T-helper 17 cell (primary cell): ENCODE results near the gene ARID1A. TPM values are rescaled to one million over a fixed set of nuclear protein-coding genes. Genes with fewer than 3 reads are reported as not detected.

ENCODE experiments used
- ATAC-seq: fragments of 150-1000 bp; cut with Tn5 transposase; 2 replicates; pipeline ENCODE4 v1.10.0; 2021; ENCODE audit warnings: mild to moderate bottlenecking, moderate library complexity
- DNase-seq, 3 donors: peaks; one replicate each; pipeline versions ENCODE4 v3.0.0 to v3.0.0-alpha.2; 2020 to 2021
- H3K9me3 ChIP-seq: one replicate; pipeline ENCODE4 v1.7.0; 2013; ENCODE audit warnings: low read length, mild to moderate bottlenecking; ENCODE audit not compliant: control insufficient read depth, poor library complexity, severe bottlenecking
- H3K27ac Mint-ChIP-seq: one replicate; pipeline ENCODE4 v1.8.0; 2022; ENCODE audit warnings: mild to moderate bottlenecking, moderate library complexity, mixed read lengths
- H3K27me3 Mint-ChIP-seq: one replicate; pipeline ENCODE4 v1.8.0; 2022; ENCODE audit warnings: mixed read lengths
- H3K36me3 Mint-ChIP-seq: one replicate; pipeline ENCODE4 v1.8.0; 2022; ENCODE audit warnings: low read depth, mixed read lengths
- H3K4me1 Mint-ChIP-seq: one replicate; pipeline ENCODE4 v1.8.0; 2022; ENCODE audit warnings: mild to moderate bottlenecking, mixed read lengths
- H3K4me3 Mint-ChIP-seq: one replicate; pipeline ENCODE4 v1.8.0; 2022; ENCODE audit warnings: mild to moderate bottlenecking, moderate library complexity, mixed read lengths
- total RNA-seq, 4 donors: library from RNA in 2 of 4; stranded (reverse) in 2 of 4; gene quantifications; one replicate each; pipeline ENCODE4 v1.2.3 and lab custom pipeline; 2022 to 2026

The ARID1A gene
- total RNA-seq, 2 donors from 2014 or later, result 134 to 136 TPM

DNA sequence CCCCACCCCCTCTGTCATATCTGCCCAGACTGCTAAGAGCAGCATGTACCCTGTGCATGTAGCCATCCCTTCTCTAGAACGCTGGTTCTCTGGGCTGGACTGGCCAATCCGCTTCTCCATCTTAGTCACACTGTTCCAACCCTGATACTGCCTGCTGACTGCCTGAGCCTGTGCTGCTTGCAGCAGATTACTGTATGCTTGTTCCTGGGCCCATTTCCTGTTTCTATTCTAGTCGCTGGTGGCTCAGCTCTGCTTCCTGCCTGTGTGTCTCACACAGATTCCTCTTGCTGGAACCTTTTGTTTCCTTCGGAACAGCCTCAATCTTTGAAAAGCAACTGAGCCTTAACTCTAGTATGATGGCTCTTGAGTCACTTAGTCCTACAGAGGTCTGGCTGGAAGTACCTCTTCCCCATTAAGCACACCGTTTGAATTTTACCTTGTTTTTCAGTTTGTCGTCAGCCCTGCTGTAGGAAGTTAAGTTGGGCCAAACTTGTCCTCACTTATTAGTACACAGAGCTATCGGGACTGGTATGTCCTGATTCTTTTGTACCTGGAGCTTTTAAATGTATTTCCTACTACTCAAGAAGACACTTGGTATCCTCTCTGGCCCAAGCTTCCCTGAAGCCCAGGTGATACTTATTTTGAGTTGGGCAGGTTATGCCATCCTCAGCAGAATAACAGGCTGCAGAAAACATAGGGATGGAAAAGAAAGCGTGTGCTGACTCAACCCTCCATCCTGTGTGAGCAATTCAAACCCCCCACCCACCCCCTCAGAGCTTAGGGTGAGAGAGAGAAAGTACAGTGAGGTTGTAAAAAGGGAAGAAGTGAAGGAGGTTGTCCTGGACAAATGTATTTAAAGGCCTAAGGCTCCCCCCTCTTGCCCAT is 48.5 kb downstream of the ARID1A start:
- Mint-ChIP-seq H3K36me3 (peaks cover 9% of the 10 kb centered on the region), H3K27me3 (no peaks in the 10 kb centered on the region), H3K4me1 (peaks cover 60% of the 10 kb centered on the region), H3K4me3 (peak overlapping the region; percentile 82), H3K27ac (peak overlapping the region; percentile 95)
- peak; percentile 95 for ATAC-seq
- no peaks in the 10 kb centered on the region for H3K9me3 ChIP-seq
- peak; percentile 52 to 64 (median 54) for DNase-seq

DNA sequence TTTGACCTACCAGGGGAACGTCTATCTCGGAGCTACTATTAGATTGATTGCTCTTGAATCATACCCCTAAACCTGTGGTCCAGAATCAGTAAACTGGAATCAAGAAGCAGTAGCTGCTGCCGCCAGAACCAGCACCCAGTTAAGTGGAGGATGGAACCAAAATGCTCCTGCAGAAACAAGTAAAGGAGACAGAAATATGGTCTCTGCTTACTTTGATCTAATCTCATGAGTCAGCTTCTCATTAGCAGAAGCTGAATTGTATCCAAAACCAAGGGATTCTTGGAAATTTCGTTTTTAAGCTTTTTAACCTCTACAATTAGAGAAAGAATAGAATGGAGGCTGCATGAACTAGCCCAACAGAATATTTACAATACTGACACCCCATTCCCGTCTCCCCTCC is 49.4 kb downstream of the ARID1A start:
- Mint-ChIP-seq H3K4me3 (peak overlapping the region; percentile 7), H3K4me1 (peaks cover 58% of the 10 kb centered on the region)

DNA sequence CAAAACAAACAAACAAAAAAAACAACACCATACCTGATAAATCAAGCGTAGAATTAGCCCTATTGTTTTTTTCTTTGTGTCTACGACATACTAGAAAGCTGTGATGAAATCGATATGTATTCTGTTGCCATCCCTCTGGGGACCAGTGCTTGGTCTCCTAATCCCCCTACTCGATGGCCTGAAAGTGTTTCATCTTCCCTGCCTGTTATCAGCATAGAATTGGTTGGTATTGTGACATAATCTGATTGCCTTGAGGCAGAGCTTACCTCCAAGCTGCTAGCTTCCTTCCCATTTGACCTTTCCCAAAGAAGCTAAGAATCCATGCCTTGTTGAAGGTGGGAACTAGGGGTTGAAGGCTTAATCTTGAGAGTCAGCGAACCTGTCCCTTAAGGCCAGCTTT is 51.2 kb downstream of the ARID1A start:
- Mint-ChIP-seq H3K36me3 (no peaks in the 10 kb centered on the region), H3K27me3 (no peaks in the 10 kb centered on the region), H3K27ac (peak overlapping the region; percentile 74), H3K4me1 (peaks cover 54% of the 10 kb centered on the region), H3K4me3 (no peak overlapping the region)
- no peaks in the 10 kb centered on the region for H3K9me3 ChIP-seq
- ATAC-seq (no peak), DNase-seq (no peak)

More for the DNA sequence above, 49.4 kb downstream of the ARID1A start:
- DNase-seq (no peak), ATAC-seq (no peak)
- H3K9me3 ChIP-seq, result no peaks in the 10 kb centered on the region
- Mint-ChIP-seq H3K36me3 (peaks cover 8% of the 10 kb centered on the region), H3K27ac (peak overlapping the region; percentile 95), H3K27me3 (no peaks in the 10 kb centered on the region)

DNA sequence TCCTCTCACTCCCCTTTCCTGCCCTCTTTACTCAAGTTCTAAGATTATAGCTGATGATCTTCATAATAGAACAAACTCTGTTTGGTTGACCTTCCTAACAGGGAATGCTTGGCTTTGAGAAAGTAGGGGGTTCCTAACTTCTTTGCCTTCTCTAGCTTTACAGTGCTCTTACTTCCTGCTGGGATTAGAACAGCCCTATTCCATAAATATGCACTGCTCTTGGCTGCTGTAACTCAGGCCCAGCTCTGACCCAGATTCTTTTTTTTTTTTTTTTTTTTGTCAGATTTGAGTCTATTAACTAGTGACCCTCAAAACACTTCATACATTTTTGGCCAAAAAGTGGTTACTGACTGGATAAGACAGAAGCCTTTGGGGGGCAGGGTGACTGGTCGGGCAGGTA is 52.5 kb downstream of the ARID1A start:
- Mint-ChIP-seq H3K4me3 (peak overlapping the region; percentile 19), H3K27ac (peak overlapping the region; percentile 74), H3K4me1 (peaks cover 50% of the 10 kb centered on the region), H3K27me3 (no peaks in the 10 kb centered on the region), H3K36me3 (no peaks in the 10 kb centered on the region)
- no peaks in the 10 kb centered on the region for H3K9me3 ChIP-seq
- no peak for ATAC-seq
- DNase-seq, result no peak

DNA sequence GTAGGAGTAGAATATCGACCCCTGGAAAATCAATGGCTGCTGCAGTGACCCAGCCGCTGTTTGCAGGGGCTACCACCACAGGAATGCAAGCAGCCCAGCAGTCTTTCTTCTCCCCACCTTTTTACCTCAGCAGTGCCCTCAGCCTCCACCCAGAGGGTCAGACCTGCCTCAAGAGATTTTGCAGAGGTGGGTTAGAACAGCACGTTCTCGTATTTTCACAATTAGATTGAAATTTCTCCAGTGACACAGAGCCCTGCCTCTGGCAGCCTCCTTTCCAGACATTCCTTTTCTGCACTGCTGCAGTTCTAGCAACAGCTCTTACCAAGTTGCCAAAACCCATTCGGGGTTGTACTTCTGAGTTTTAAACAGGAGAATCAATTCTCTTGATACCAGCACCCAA is 53.6 kb downstream of the ARID1A start:
- Mint-ChIP-seq H3K36me3 (no peaks in the 10 kb centered on the region), H3K4me3 (no peak overlapping the region), H3K4me1 (peaks cover 49% of the 10 kb centered on the region), H3K27me3 (no peaks in the 10 kb centered on the region), H3K27ac (peak overlapping the region; percentile 66)
- DNase-seq (no peak), ATAC-seq (no peak)
- no peaks in the 10 kb centered on the region for H3K9me3 ChIP-seq

DNA sequence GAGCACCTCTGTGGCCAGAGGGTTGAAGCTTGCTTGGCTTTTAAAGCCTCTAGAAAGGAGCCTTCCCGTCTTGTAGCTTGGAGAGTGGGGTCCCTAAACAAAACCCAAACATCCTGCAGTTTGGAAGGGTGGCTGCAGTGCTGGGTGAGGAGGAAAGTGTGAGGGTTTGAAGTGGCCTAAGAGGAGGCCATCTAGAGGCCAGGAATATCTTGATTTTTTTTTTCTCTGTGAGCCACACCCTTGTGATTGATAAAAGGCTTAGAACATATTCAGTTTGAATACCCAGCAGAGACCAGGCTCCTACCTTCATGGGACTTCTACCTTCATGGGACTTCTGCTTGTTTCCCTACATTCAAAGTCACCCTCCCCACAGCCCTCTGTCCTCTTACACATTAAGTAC is 54.6 kb downstream of the ARID1A start:
- no peaks in the 10 kb centered on the region for H3K9me3 ChIP-seq
- peaks cover 43% of the 10 kb centered on the region for H3K4me1 Mint-ChIP-seq
- no peak for ATAC-seq
- H3K4me3 Mint-ChIP-seq, result no peak overlapping the region
- no peak for DNase-seq
- H3K27me3 Mint-ChIP-seq, result no peaks in the 10 kb centered on the region
- H3K27ac Mint-ChIP-seq, result peak overlapping the region; percentile 66
- no peaks in the 10 kb centered on the region for H3K36me3 Mint-ChIP-seq

DNA sequence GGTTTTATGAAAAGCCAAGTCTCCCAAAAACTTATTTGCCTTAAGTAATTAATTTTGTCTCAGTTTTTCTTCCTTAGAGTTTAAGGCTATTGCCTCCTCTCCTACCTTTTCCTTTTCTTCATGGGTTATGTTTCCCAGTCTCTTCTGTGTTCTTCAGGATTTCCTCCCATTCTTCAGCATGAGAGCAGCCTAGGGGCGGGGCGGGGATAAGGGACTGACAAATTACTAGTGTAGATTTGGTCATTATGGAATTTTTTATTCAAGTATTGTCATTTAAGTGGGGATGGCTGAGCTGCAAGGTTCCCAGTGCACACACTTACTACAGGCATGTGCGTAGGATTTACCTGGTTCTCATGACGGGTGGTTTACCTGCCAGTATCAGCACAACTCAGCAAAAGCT is 56.7 kb downstream of the ARID1A start:
- H3K4me3 Mint-ChIP-seq, result no peak overlapping the region
- H3K9me3 ChIP-seq, result no peaks in the 10 kb centered on the region
- peak overlapping the region; percentile 11 for H3K27ac Mint-ChIP-seq
- peaks cover 38% of the 10 kb centered on the region for H3K4me1 Mint-ChIP-seq
- no peak for DNase-seq
- no peaks in the 10 kb centered on the region for H3K36me3 Mint-ChIP-seq
- H3K27me3 Mint-ChIP-seq, result no peaks in the 10 kb centered on the region
- no peak for ATAC-seq

DNA sequence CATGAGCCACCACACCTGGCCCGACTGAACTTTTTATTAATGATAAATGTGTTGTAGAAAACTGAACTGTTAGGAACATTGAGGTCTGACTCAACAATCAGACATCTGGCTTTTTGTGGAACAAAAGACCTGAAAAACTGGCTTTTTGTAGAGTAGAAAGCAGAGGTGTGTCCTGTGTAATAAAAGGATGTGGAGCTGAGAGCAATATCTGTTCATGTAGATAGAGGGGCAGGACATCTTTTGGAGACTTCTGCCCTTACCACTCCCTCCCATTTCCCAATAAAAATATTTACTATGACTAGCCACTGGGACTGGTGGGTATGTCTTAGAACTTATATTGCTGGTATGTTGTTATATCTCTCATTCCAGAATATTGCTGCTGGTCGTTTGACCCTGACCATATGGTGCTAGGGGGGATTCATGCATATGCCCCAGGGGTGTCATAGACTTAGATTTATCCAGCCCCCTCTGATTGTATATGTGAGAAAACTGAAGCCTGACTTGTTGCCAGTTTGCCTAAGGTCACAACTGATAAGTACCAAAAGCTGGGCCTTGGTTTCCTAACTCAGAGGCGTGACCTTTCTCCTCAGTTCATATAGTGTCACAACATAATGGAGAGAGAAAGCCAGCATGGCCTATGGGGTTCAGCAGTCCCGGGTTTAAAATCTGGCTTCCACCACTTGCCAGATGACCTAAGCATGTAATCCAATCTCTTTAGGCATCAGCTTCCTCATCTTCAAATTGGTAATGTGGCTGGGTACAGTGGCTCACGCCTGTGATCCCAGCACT is 58.5 kb downstream of the ARID1A start:
- Mint-ChIP-seq H3K4me3 (no peak overlapping the region), H3K27ac (peak overlapping the region; percentile 39), H3K4me1 (peaks cover 38% of the 10 kb centered on the region), H3K36me3 (no peaks in the 10 kb centered on the region), H3K27me3 (no peaks in the 10 kb centered on the region)
- no peak for ATAC-seq
- no peak for DNase-seq
- H3K9me3 ChIP-seq, result no peaks in the 10 kb centered on the region

DNA sequence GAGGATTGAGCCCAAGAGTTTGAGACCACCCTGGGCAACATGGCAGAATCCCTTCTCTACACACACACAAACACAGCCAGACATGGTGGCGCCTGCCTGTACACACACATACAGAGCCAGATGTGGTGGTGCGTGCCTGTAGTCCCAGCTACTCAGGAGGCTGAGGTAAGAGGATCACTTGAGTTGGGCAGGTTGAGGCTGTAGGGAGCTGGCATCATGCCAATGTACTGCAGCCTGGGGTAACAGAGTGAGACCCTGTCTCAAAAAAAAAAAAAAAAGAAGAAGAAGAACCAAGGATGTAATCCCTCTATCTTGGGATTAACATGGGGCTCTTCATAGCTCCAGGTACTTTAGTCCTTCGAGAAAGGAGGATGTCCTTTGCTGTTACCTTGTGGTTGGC is 62.5 kb downstream of the ARID1A start:
- ATAC-seq, result no peak
- Mint-ChIP-seq H3K27ac (no peak overlapping the region), H3K4me1 (peaks cover 25% of the 10 kb centered on the region), H3K27me3 (no peaks in the 10 kb centered on the region), H3K36me3 (peaks cover 6% of the 10 kb centered on the region), H3K4me3 (no peak overlapping the region)
- DNase-seq, result no peak
- H3K9me3 ChIP-seq, result no peaks in the 10 kb centered on the region

DNA sequence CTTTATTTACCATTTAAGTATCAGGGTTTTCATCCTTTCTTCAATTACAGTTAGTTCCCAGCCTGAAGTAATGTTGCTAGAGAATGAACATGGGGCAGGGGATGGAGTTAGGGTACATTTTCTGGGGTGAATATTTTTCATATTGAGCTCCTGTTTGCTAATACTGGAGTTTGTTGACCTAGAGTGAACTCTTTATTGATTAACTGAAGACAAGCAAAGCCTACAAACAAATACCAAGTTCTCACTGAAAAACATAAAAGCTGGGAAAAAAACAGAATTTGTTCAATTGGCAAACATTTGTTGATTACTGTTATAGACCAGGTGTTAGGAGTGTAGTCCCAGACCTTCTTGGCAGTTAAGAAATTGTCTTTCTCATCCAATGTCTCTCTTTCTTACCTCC is 63.7 kb downstream of the ARID1A start:
- Mint-ChIP-seq H3K27ac (peak overlapping the region; percentile 66), H3K36me3 (peaks cover 6% of the 10 kb centered on the region), H3K27me3 (no peaks in the 10 kb centered on the region), H3K4me1 (peaks cover 18% of the 10 kb centered on the region), H3K4me3 (no peak overlapping the region)
- no peaks in the 10 kb centered on the region for H3K9me3 ChIP-seq
- DNase-seq (no peak), ATAC-seq (no peak)

DNA sequence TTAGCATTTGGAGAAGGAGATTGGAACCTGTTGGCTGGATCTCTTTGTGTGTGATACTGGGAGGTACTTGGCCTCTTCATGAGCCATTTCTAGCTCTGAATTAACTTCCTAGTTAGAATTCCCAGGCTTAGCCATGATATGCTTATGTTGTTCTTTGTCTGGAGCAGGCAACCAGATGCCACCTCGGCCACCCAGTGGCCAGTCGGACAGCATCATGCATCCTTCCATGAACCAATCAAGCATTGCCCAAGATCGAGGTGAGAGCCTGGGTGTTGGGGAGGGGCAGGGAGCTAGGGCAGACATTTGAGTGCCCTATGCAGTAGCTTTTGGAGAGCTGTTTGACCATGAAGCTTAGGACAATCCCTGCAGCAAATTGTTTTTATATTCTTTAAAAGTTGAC is 65.4 kb downstream of the ARID1A start:
- H3K27me3 Mint-ChIP-seq, result no peaks in the 10 kb centered on the region
- no peaks in the 10 kb centered on the region for H3K9me3 ChIP-seq
- peak overlapping the region; percentile 66 for H3K27ac Mint-ChIP-seq
- ATAC-seq, result no peak
- DNase-seq, result no peak
- H3K4me3 Mint-ChIP-seq, result no peak overlapping the region
- peaks cover 18% of the 10 kb centered on the region for H3K4me1 Mint-ChIP-seq
- H3K36me3 Mint-ChIP-seq, result peaks cover 6% of the 10 kb centered on the region

DNA sequence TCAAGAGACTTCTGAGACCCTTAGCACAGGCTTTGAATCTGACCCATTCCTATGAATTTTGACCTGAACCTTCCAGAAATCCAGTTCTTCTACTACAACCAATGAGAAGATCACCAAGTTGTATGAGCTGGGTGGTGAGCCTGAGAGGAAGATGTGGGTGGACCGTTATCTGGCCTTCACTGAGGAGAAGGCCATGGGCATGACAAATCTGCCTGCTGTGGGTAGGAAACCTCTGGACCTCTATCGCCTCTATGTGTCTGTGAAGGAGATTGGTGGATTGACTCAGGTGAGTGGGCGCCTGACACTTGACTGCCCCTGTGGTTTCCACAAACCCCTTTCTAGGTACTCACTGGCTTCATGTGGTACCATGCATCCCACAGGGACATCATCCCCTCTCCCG is 71.9 kb downstream of the ARID1A start:
- Mint-ChIP-seq H3K27me3 (no peaks in the 10 kb centered on the region), H3K4me1 (peaks cover 3% of the 10 kb centered on the region), H3K36me3 (peaks cover 2% of the 10 kb centered on the region), H3K4me3 (no peak overlapping the region), H3K27ac (peak overlapping the region; percentile 76)
- H3K9me3 ChIP-seq, result no peaks in the 10 kb centered on the region
- no peak for DNase-seq
- ATAC-seq, result no peak

DNA sequence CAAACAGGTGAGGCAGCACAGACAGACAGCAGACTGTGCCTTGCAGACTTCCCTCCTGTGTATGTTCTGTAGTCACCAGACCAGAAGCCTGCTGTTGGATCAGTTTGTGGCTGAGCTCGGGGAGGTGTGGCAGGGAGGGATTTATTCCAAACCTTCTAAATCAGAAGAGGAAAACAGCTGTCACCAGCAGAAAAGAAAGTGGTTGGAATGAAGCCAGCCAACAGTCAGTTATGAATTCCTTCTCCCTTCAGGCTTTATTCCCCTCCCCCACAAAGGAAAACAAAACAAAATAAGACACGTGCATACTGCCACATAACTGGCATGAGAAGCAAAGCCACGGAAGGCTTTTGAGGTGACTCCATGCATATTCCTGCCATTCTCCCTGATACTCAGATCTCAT is 72.9 kb downstream of the ARID1A start:
- H3K9me3 ChIP-seq, result no peaks in the 10 kb centered on the region
- H3K27ac Mint-ChIP-seq, result peak overlapping the region; percentile 76
- H3K36me3 Mint-ChIP-seq, result peaks cover 8% of the 10 kb centered on the region
- H3K4me3 Mint-ChIP-seq, result no peak overlapping the region
- no peaks in the 10 kb centered on the region for H3K27me3 Mint-ChIP-seq
- H3K4me1 Mint-ChIP-seq, result peaks cover 5% of the 10 kb centered on the region
- ATAC-seq, result no peak
- no peak for DNase-seq
